DOHH2 (cell line): Measurements from ENCODE around the gene SEC16A.

Experiments used
- H3F3A ChIP-seq: fragments of 200-600 bp; sonication (generic), shearing (Covaris generic); 2 replicates; pipeline ENCODE4 v1.6.0; 2016; ENCODE audit warnings: antibody characterized with exemption, mild to moderate bottlenecking; ENCODE audit not compliant: control insufficient read depth, insufficient read depth
- H3K27ac ChIP-seq: fragments of 200-600 bp; sonication (generic); 2 replicates; pipeline ENCODE4 v1.5.1; 2014; ENCODE audit warnings: low read depth, mild to moderate bottlenecking, low read length, moderate library complexity
- H3K27me3 ChIP-seq: fragments of 200-600 bp; sonication (generic); 2 replicates; pipeline ENCODE4 v1.6.1; 2014; ENCODE audit warnings: mild to moderate bottlenecking, low read length, mixed read lengths; ENCODE audit not compliant: control insufficient read depth
- H3K36me3 ChIP-seq: fragments of 200-600 bp; sonication (generic); 2 replicates; pipeline ENCODE4 v1.6.1; 2014; ENCODE audit warnings: mild to moderate bottlenecking, low read length, moderate library complexity, mixed read lengths; ENCODE audit not compliant: control insufficient read depth
- H3K4me1 ChIP-seq: fragments of 200-600 bp; sonication (generic); 2 replicates; pipeline ENCODE4 v1.6.1; 2014; ENCODE audit warnings: mild to moderate bottlenecking, low read length, mixed read lengths; ENCODE audit not compliant: control insufficient read depth
- H3K4me2 ChIP-seq: fragments of 200-600 bp; sonication (generic); 2 replicates; pipeline ENCODE4 v1.6.0; 2014; ENCODE audit warnings: mild to moderate bottlenecking, low read length, moderate library complexity
- H3K4me3 ChIP-seq: fragments of 200-600 bp; sonication (generic); 2 replicates; pipeline ENCODE4 v1.5.1; 2014; ENCODE audit warnings: mild to moderate bottlenecking, low read length, mixed read lengths
- H3K79me2 ChIP-seq: fragments of 200-600 bp; sonication (generic); 2 replicates; pipeline ENCODE4 v1.6.1; 2014; ENCODE audit warnings: mild to moderate bottlenecking, low read length, mixed read lengths; ENCODE audit not compliant: control insufficient read depth
- H3K9me2 ChIP-seq: fragments of 200-600 bp; sonication (generic); replicated peaks from 2 replicates; pipeline ENCODE4 v1.6.1; 2014; ENCODE audit warnings: mild to moderate bottlenecking, low read length, mixed read lengths; ENCODE audit not compliant: control insufficient read depth
- H3K9me3 ChIP-seq: fragments of 200-600 bp; sonication (generic); 2 replicates; pipeline ENCODE4 v1.6.1; 2014; ENCODE audit warnings: antibody characterized with exemption, low read length, mixed read lengths; ENCODE audit not compliant: control insufficient read depth, insufficient read depth
- H4K20me1 ChIP-seq: fragments of 200-600 bp; sonication (generic); 2 replicates; pipeline ENCODE4 v1.6.0; 2014; ENCODE audit warnings: low read depth, mild to moderate bottlenecking, antibody characterized with exemption, low read length, moderate library complexity; ENCODE audit not compliant: control insufficient read depth, insufficient read depth
- CTCF ChIP-seq: fragments of 200-600 bp; sonication (generic); IDR thresholded peaks from one replicate; pipeline ENCODE4 v1.5.1; 2014; ENCODE audit warnings: antibody characterized with exemption, mild to moderate bottlenecking, low read depth, low read length; ENCODE audit not compliant: poor library complexity, severe bottlenecking
- EZH2phosphoT487 ChIP-seq: fragments of 200-600 bp; sonication (generic); IDR thresholded peaks from 2 replicates; pipeline ENCODE4 v1.6.1; 2017; ENCODE audit warnings: borderline replicate concordance, mild to moderate bottlenecking, antibody characterized with exemption, low read length, moderate library complexity, mixed read lengths

The SEC16A gene

GRCh38 chr9:136510561-136510960 lies 27.7 kb upstream of the SEC16A start:
- Histone ChIP-seq H3K36me3 (peaks cover 42% of the 10 kb centered on the region), H3K9me2 (no peaks in the 10 kb centered on the region), H4K20me1 (no peaks in the 10 kb centered on the region), H3F3A (no peaks in the 10 kb centered on the region), H3K4me1 (no peaks in the 10 kb centered on the region), H3K79me2 (no peaks in the 10 kb centered on the region), H3K4me2 (no peak overlapping the region), H3K4me3 (no peak overlapping the region), H3K9me3 (no peaks in the 10 kb centered on the region), H3K27me3 (no peaks in the 10 kb centered on the region), H3K27ac (no peak overlapping the region)
- TF ChIP-seq EZH2phosphoT487 (no peak), CTCF (no peak)

DNA sequence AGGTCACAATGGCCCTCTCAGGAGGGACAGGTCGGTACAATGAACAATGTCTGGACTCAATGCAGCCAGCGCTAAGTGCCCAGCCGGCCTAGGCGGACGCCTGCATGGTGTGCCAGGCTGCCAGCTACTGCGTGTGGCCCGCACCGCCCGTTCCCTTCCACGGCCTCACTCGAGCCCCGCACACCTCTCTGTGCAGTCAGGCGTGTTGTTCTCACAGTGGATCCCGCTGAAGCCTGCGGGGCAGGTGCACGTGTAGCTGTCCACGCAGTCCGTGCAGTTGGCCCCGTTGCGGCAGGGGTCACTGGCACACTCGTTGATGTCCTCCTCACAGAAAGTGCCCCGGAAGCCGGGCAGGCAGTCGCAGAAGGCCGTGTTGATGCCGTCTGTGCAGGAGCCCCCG lies 26.7 kb upstream of the SEC16A start:
- Histone ChIP-seq H4K20me1 (no peaks in the 10 kb centered on the region), H3K9me2 (no peaks in the 10 kb centered on the region), H3K36me3 (peaks cover 46% of the 10 kb centered on the region), H3K4me1 (no peaks in the 10 kb centered on the region), H3K9me3 (no peaks in the 10 kb centered on the region), H3K79me2 (no peaks in the 10 kb centered on the region), H3K27me3 (no peaks in the 10 kb centered on the region), H3K27ac (no peak overlapping the region), H3K4me2 (no peak overlapping the region), H3F3A (no peaks in the 10 kb centered on the region), H3K4me3 (no peak overlapping the region)
- no peak for TF ChIP-seq CTCF
- TF ChIP-seq EZH2phosphoT487 = no peak

DNA sequence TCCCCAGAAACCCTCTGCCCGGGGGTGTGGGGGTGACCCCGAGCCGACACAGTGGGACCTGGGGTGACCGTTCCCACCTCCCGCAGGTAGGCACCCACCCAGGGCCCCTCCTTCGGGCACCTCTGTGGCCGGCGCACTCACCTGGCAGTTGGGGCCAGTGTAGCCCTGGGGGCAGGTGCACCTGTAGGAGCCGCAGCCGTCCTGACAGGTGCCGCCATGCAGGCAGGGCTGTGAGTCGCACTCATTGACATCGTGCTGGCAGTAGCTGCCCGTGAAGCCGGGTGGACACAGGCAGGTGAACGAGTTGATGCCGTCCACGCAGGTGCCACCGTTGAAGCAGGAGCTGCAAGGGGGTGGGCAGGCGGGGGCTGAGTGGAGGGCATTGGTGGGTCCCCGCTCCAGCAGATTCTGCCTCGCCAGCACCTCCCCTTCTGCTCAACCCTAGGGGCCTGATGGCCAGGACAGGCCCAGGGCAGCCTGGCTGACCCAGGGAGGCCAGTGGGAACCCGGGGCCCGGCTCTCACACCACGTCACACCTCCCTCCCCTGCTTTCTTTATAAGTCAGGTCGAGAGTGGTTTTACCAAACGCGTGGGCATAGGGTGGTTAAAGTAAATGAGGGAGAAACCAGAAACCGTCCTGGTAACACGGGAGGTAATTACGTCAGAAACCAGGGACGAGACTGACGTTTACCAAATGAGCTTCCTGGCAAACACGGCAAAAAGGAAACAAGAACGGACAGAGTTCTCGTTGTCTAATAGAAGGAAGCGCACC lies 26.1 kb upstream of the SEC16A start:
- Histone ChIP-seq H3K9me2 (no peaks in the 10 kb centered on the region), H3K36me3 (peaks cover 45% of the 10 kb centered on the region), H4K20me1 (no peaks in the 10 kb centered on the region)

More for the DNA sequence above, 26.1 kb upstream of the SEC16A start:
- Histone ChIP-seq H3K79me2 (no peaks in the 10 kb centered on the region), H3K9me3 (no peaks in the 10 kb centered on the region), H3K4me2 (no peak overlapping the region), H3K4me3 (no peak overlapping the region), H3F3A (no peaks in the 10 kb centered on the region), H3K27me3 (no peaks in the 10 kb centered on the region), H3K4me1 (no peaks in the 10 kb centered on the region), H3K27ac (no peak overlapping the region)
- TF ChIP-seq EZH2phosphoT487 (no peak), CTCF (no peak)
